Cardiac muscle cell (in vitro differentiated cells and primary cell): ENCODE results near the gene CHST7. TPM values are rescaled to one million over a fixed set of nuclear protein-coding genes. Genes with fewer than 3 reads are reported as not detected.

Experiments
- DNase-seq, 2 donors: peaks; one replicate each; pipeline versions ENCODE4 v3.0.0 to v3.0.0-alpha.2; 2010 to 2017; ENCODE audit warnings: low read depth in 1 of 2, low spot score in 1 of 2
- H3K27ac ChIP-seq: fragments of 200-600 bp; sonication (generic); 2 replicates; pipeline ENCODE4 v1.5.1; 2016
- H3K27me3 ChIP-seq: fragments of 200-600 bp; sonication (generic); 2 replicates; pipeline ENCODE4 v1.6.0; 2016; ENCODE audit warnings: control low read depth
- H3K36me3 ChIP-seq: fragments of 200-600 bp; sonication (generic); 2 replicates; pipeline ENCODE4 v1.5.1; 2016; ENCODE audit warnings: control low read depth
- H3K4me1 ChIP-seq: fragments of 200-600 bp; sonication (generic); 2 replicates; pipeline ENCODE4 v1.8.1; 2017; ENCODE audit warnings: low read depth, mild to moderate bottlenecking, mixed run types
- H3K4me3 ChIP-seq: fragments of 200-600 bp; sonication (generic); 2 replicates; pipeline ENCODE4 v1.5.1; 2016; ENCODE audit warnings: mild to moderate bottlenecking
- H3K9me3 ChIP-seq: fragments of 200-600 bp; sonication (generic); 2 replicates; pipeline ENCODE4 v1.5.1; 2017; ENCODE audit warnings: low read depth, mild to moderate bottlenecking, control low read depth
- polyA plus RNA-seq: library from polyadenylated mRNA; unstranded; fragments of >200 nt; fragmentation: Nextera tagmentation; extraction: Ambion mirVana; gene quantifications from 2 replicates; pipeline ENCODE4 v1.2.1, GENCODE V29; 2016
- total RNA-seq: library from RNA; depleted of rRNA; stranded (reverse); fragments of >200 nt; gene quantifications from 2 replicates; pipeline ENCODE4 v1.2.3, GENCODE V29; 2016
- TF ChIP-seq, protein P1 (sequence below): IDR thresholded peaks from 2 replicates; pipeline ENCODE4 v1.5.1; 2012; ENCODE audit warnings: low read depth, mild to moderate bottlenecking, low read length

The CHST7 gene
- total and polyA plus RNA-seq, 2 experiments from 2014 or later, result 5.6 to 6.6 TPM

DNA sequence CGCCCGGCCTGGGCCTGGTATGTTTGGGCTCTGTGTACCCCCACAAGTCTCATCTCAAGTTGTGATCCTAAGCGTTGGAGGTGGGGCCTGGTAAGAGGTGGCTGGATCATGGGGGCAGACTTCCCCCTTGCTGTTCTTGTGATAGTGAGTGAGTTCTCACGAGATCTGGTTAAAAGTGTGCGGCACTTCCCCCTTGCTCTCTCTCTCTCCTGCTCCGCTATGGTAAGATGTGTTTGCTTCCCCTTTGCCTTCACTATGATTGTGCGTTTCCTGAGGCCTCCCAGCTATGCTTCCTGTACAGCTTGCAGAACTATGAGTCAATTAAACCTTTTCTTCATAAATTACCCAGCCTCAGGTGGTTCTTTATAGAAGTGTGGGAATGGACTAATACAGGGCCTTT is 53.0 kb downstream of the CHST7 start:
- Histone ChIP-seq H3K9me3 (no peaks in the 10 kb centered on the region), H3K27me3 (no peaks in the 10 kb centered on the region), H3K36me3 (no peaks in the 10 kb centered on the region), H3K27ac (no peak overlapping the region), H3K4me3 (no peak overlapping the region), H3K4me1 (peaks cover 4% of the 10 kb centered on the region)
- DNase-seq, result peak in 1 of 2 donors; percentile 22
- TF ChIP-seq, protein P1, sequence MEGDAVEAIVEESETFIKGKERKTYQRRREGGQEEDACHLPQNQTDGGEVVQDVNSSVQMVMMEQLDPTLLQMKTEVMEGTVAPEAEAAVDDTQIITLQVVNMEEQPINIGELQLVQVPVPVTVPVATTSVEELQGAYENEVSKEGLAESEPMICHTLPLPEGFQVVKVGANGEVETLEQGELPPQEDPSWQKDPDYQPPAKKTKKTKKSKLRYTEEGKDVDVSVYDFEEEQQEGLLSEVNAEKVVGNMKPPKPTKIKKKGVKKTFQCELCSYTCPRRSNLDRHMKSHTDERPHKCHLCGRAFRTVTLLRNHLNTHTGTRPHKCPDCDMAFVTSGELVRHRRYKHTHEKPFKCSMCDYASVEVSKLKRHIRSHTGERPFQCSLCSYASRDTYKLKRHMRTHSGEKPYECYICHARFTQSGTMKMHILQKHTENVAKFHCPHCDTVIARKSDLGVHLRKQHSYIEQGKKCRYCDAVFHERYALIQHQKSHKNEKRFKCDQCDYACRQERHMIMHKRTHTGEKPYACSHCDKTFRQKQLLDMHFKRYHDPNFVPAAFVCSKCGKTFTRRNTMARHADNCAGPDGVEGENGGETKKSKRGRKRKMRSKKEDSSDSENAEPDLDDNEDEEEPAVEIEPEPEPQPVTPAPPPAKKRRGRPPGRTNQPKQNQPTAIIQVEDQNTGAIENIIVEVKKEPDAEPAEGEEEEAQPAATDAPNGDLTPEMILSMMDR, result no peak

DNA sequence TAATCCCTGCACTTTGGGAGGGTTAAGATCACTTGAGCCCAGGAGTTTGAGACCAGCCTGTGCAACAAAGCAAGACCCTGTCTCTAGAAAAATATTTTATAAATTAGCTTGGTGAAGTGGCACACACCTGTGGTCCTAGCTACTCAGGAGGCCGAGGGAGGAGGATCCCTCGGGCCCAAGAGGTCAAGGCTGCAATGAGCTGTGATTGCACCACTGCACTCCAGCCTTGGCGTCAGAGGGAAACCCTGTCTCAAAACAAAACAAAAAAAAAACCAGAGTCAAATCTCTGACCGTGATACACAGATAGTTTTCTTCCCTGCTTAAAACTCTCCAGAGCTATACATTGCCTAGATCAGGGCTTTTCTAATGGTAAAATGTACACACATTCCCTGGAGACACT is 53.5 kb downstream of the CHST7 start:
- Histone ChIP-seq H3K4me1 (peaks cover 4% of the 10 kb centered on the region), H3K9me3 (no peaks in the 10 kb centered on the region), H3K27ac (no peak overlapping the region), H3K27me3 (no peaks in the 10 kb centered on the region), H3K36me3 (no peaks in the 10 kb centered on the region), H3K4me3 (no peak overlapping the region)
- no peak for DNase-seq
- TF ChIP-seq, protein P1, result no peak

GRCh38 chrX:46627711-46628419 is 54.3 kb downstream of the CHST7 start:
- no peak overlapping the region for H3K4me3 ChIP-seq
- TF ChIP-seq, protein P1, result no peak
- H3K27me3 ChIP-seq, result no peaks in the 10 kb centered on the region

GRCh38 chrX:46628460-46629371 is 55.2 kb downstream of the CHST7 start:
- Histone ChIP-seq H3K9me3 (no peaks in the 10 kb centered on the region), H3K36me3 (no peaks in the 10 kb centered on the region), H3K27me3 (no peaks in the 10 kb centered on the region), H3K27ac (no peak overlapping the region), H3K4me3 (no peak overlapping the region), H3K4me1 (peaks cover 4% of the 10 kb centered on the region)
- DNase-seq, result peak in 1 of 2 donors; percentile 38
- TF ChIP-seq, protein P1, result no peak

More at GRCh38 chrX:46627711-46628419, 54.3 kb downstream of the CHST7 start:
- Histone ChIP-seq H3K9me3 (no peaks in the 10 kb centered on the region), H3K27ac (no peak overlapping the region), H3K4me1 (peaks cover 4% of the 10 kb centered on the region), H3K36me3 (no peaks in the 10 kb centered on the region)
- no peak for DNase-seq

DNA sequence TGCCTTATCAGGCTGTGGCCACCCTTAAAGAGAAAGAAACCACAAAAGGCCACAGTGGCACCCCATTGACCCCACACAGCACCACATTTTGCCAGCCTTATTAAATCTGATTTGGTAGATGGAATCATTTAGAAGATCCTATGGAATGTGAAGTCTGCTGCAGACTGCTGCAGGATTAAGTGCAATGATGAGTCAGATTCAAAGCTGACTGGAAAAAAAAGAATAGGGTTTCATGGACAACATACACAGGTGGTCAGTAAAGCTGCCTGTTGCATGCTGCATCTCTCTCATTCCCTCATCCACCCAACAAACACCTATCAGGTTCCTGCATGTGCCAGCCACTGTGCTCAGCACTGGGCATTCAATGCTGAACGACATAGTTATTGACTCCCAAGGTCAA is 56.6 kb downstream of the CHST7 start:
- Histone ChIP-seq H3K4me1 (peaks cover 4% of the 10 kb centered on the region), H3K27ac (no peak overlapping the region), H3K4me3 (no peak overlapping the region), H3K36me3 (no peaks in the 10 kb centered on the region), H3K27me3 (no peaks in the 10 kb centered on the region), H3K9me3 (no peaks in the 10 kb centered on the region)
- DNase-seq, result no peak
- TF ChIP-seq, protein P1, result no peak
